Testis (tissue), 3 donors: ENCODE results near the gene CMTM5. TPM values are rescaled to one million over a fixed set of nuclear protein-coding genes. Genes with fewer than 3 reads are reported as not detected.
"Not testable (repeated sequence)": the region's sequence is repeated elsewhere in the genome, so short reads cannot be mapped to it uniquely, and the experiment has no call there.

Experiments used
- DNase-seq: peaks from one replicate; pipeline ENCODE4 v3.0.0-alpha.2; 2019
- H3K27ac ChIP-seq, 2 donors: fragments of 200-600 bp; sonication (generic); one replicate each; pipeline ENCODE4 v1.5.1; 2019
- H3K27me3 ChIP-seq: fragments of 200-600 bp; sonication (generic); one replicate; pipeline ENCODE4 v1.5.1; 2019
- H3K36me3 ChIP-seq: fragments of 200-600 bp; sonication (generic); one replicate; pipeline ENCODE4 v1.5.1; 2017; ENCODE audit warnings: low read depth; ENCODE audit errors: missing control alignments
- H3K4me1 ChIP-seq: fragments of 200-600 bp; sonication (generic); one replicate; pipeline ENCODE4 v1.5.1; 2019
- H3K4me3 ChIP-seq, 2 donors: fragments of 200-600 bp; sonication (generic); one replicate each; pipeline ENCODE4 v1.5.1; 2017 to 2019
- H3K9me3 ChIP-seq: fragments of 200-600 bp; sonication (generic); one replicate; pipeline ENCODE4 v1.5.1; 2017
- POLR2A ChIP-seq: fragments of 450-650 bp; IDR thresholded peaks from one replicate; pipeline ENCODE4 v1.6.1; 2017; ENCODE audit warnings: antibody characterized with exemption, mild to moderate bottlenecking, moderate library complexity
- WGBS, 2 donors: methylation state at CpG; one replicate each; pipeline ENCODE4 v1.1.5; 2018; 5-methylcytosine and 5-hydroxymethylcytosine counted together
- intact Hi-C: fragments of 100-400 bp; cut with DNase I; formaldehyde crosslinking; loops from one replicate; pipeline ENCODE4 v1.15.1; 2023; ENCODE audit warnings: low total_unique reads
- polyA plus RNA-seq: library from polyadenylated mRNA; stranded (reverse); fragments of 350-450 nt; fragmentation: Illumina TruSeq; extraction: RNeasy Lipid Tissue Mini Kit (QIAGEN cat#74804); gene quantifications from one replicate; pipeline ENCODE4 v1.2.3, GENCODE V29; 2014; ENCODE audit warnings: low read depth, low replicate concordance; ENCODE audit not compliant: insufficient read depth
- total RNA-seq, 2 donors: library from RNA; depleted of rRNA; stranded (reverse); fragments of >200 nt; gene quantifications; one replicate each; pipeline ENCODE4 v1.2.3, GENCODE V29; 2016
- TF ChIP-seq, protein P1 (sequence below), 3 experiments: fragments of 450-650 bp in 2 of 3; fragments of 200-600 bp in 1 of 3; sonication (generic) in 1 of 3; IDR thresholded peaks; one replicate each; pipeline ENCODE4 v1.5.1; 2016 to 2019; ENCODE audit warnings: antibody characterized with exemption in 3 of 3, mild to moderate bottlenecking in 2 of 3, moderate library complexity in 1 of 3

The CMTM5 gene
- total and polyA plus RNA-seq, 3 donors from 2014 or later, result 0.55 to 0.84 (median 0.81) TPM

DNA sequence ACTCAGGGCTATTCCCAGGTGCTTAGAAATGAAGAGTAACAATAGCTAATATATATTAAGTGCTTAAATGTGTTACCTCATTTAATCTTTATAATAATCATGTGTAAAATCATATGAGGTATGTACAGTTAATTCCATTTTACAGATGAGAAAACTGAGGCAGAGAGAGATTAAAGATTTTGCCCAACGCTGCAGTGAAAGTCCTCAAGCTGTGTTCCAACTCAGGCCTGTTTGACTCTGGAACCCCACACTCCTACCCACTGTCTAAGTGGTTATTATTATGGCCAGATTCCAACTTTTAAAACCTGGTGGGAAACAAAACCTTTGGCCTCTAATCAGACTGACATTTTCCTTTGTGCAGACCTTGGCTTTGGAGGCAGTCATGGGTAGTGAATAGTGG, 10.2 kb downstream of the CMTM5 start:
- Histone ChIP-seq H3K4me1 (peaks cover 7% of the 10 kb centered on the region), H3K36me3 (no peaks in the 10 kb centered on the region), H3K27ac (no peak overlapping the region), H3K4me3 (no peak overlapping the region), H3K27me3 (no peaks in the 10 kb centered on the region), H3K9me3 (no peaks in the 10 kb centered on the region)
- TF ChIP-seq, protein P1, sequence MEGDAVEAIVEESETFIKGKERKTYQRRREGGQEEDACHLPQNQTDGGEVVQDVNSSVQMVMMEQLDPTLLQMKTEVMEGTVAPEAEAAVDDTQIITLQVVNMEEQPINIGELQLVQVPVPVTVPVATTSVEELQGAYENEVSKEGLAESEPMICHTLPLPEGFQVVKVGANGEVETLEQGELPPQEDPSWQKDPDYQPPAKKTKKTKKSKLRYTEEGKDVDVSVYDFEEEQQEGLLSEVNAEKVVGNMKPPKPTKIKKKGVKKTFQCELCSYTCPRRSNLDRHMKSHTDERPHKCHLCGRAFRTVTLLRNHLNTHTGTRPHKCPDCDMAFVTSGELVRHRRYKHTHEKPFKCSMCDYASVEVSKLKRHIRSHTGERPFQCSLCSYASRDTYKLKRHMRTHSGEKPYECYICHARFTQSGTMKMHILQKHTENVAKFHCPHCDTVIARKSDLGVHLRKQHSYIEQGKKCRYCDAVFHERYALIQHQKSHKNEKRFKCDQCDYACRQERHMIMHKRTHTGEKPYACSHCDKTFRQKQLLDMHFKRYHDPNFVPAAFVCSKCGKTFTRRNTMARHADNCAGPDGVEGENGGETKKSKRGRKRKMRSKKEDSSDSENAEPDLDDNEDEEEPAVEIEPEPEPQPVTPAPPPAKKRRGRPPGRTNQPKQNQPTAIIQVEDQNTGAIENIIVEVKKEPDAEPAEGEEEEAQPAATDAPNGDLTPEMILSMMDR (IDR thresholded peaks at IDR 0.05), result no peak
- no peak for TF ChIP-seq POLR2A
- WGBS, 2 donors, result 86 to 91% methylated on average over 1 of the region's 1 CpG
- no peak for DNase-seq
- intact Hi-C loops, result no loop called here

DNA sequence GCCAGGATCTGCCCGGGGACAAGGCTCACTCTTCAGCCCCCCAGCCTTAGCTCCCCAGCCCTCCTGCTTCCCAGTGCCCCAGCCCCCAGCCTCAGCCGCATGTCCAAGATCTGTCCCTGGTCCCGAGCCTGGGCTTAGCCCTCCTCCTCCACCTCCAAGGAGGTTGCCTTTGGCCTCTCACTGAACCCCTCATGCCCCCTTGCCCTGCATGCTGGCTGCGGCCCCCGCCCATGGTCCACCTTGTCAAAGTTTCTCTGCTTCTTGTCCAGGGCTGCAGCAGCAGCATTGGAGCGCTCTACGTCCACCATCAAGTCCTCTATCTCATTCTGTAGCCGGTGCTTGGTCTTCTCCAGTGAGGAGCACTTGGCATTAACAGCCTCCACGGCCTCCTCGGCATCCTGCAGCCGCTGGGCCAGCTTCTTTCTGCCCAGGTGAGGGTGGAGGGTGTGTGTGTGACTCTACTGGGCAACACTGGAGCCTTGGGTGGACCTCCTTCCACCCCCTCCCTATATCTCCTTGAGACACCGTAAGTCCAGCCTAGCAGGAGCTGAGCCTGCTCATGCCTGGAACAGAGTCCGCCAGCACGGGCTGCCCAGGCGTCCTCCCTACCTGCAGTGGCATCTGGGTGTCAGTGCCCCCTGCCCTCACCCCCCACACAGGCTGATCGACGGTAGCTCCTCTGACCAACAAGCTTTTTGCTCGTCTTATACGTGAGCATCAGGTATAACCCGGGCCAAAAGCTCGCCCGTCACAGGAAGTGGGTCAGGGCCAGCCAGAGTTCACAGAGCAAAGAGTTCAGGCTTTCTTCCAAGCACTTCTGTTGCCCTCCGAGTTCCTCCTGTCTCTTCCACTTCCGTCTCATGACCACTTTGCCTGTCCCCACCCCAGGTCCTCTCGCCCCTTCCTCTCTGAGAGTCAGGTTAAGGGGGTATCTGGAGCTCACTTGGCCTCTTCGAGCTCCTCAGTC, 11.4 kb downstream of the CMTM5 start:
- no peak for TF ChIP-seq POLR2A
- TF ChIP-seq, protein P1 (IDR thresholded peaks at IDR 0.05), result no peak
- no peaks in the 10 kb centered on the region for H3K9me3 ChIP-seq
- intact Hi-C loops, result no loop called here
- no peak for DNase-seq
- H3K27me3 ChIP-seq, result no peaks in the 10 kb centered on the region
- no peaks in the 10 kb centered on the region for H3K36me3 ChIP-seq
- WGBS, 2 donors, result 78 to 79% methylated on average over 25 to 26 of the region's 26 CpGs
- H3K4me3 ChIP-seq, result no peak overlapping the region
- peaks cover 7% of the 10 kb centered on the region for H3K4me1 ChIP-seq
- no peak overlapping the region for H3K27ac ChIP-seq

DNA sequence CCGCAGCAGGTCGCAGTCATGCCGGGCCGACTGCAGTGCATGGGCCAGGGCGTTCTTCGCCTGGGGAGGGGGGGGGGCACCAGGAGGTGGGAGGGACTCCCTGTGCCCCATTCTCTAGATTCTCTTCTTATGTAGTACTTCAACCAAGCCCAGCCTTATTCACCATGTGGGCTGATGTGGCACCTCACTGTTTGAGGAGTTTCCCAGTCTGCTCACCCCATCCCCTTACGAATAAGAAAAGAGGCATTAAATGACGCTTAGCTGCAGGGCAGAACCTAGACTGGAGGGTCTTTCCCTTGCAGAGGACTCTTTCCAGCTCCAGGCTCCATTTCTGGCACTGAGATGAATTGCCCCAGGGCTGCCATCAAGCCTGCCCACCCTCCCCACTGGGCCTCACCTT, 12.2 kb downstream of the CMTM5 start:
- no peaks in the 10 kb centered on the region for H3K27me3 ChIP-seq
- intact Hi-C loops, result no loop called here
- no peaks in the 10 kb centered on the region for H3K9me3 ChIP-seq
- TF ChIP-seq, protein P1 (IDR thresholded peaks at IDR 0.05), result no peak
- no peak for TF ChIP-seq POLR2A
- peaks cover 7% of the 10 kb centered on the region for H3K4me1 ChIP-seq
- no peaks in the 10 kb centered on the region for H3K36me3 ChIP-seq
- no peak for DNase-seq
- no peak overlapping the region for H3K27ac ChIP-seq
- WGBS, 2 donors, result 75 to 80% methylated on average over 8 of the region's 8 CpGs
- H3K4me3 ChIP-seq, result no peak overlapping the region

DNA sequence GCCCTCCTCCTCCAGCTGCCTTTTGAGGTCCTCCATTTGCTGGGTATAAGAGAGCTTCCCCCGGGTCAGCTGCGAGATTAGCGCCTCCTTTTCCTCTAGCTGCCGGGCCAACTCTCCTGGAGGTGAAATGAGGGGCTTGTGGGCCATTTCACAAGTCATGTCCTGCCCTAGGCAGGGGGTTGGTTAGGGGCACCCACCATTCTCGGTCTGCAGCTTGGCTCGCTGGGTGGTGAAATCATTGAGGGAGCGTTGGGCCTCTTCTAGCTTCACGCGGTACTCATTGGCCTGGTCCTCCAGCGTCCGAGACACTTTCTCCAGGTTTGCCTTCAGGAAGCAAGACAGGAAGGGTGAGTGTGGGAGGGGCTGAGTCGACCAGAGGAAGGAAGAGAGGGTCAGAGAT, 12.6 kb downstream of the CMTM5 start:
- intact Hi-C loops, result no loop called here
- DNase-seq, result no peak
- WGBS, 2 donors, result 81 to 82% methylated on average over 11 to 12 of the region's 12 CpGs
- TF ChIP-seq, protein P1 (IDR thresholded peaks at IDR 0.05), result no peak
- TF ChIP-seq POLR2A, result no peak
- Histone ChIP-seq H3K27ac (no peak overlapping the region), H3K36me3 (no peaks in the 10 kb centered on the region), H3K27me3 (no peaks in the 10 kb centered on the region), H3K4me1 (peaks cover 7% of the 10 kb centered on the region), H3K4me3 (no peak overlapping the region), H3K9me3 (no peaks in the 10 kb centered on the region)

DNA sequence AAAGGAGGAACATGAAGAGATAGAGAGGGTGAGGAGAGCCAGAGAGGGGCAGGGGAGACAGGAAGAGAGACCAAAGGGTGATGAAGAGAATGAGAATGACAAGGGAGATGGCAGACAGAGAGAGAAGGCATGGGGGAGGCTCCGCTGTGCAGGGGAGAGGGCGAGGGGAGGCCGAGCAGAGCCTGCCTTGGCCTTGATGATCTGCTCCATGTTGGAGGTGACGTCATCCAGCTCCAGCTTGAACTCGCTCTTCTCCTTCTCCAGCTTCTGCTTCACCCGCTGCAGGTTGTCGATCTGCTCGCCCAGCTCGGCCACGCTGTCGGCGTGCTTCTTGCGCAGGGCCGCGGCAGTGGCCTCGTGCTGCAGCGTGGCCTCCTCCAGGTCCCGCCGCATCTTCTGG, 13.0 kb downstream of the CMTM5 start:
- H3K4me1 ChIP-seq, H3K36me3 ChIP-seq, intact Hi-C loops, H3K27ac ChIP-seq, H3K9me3 ChIP-seq, H3K27me3 ChIP-seq, H3K4me3 ChIP-seq, DNase-seq: not testable (repeated sequence)
- 75 to 93% methylated on average over 4 to 10 of the region's 19 CpGs for WGBS, 2 donors
